HG02588 (cell line): ENCODE results near the gene TNFSF11.

Source experiments
- ATAC-seq: cut with Tn5 transposase; IDR thresholded peaks from one replicate; pipeline ENCODE4 v1.9.1; 2021; ENCODE audit warnings: mild to moderate bottlenecking, moderate library complexity; ENCODE audit not compliant: unreplicated experiment

The TNFSF11 gene

DNA sequence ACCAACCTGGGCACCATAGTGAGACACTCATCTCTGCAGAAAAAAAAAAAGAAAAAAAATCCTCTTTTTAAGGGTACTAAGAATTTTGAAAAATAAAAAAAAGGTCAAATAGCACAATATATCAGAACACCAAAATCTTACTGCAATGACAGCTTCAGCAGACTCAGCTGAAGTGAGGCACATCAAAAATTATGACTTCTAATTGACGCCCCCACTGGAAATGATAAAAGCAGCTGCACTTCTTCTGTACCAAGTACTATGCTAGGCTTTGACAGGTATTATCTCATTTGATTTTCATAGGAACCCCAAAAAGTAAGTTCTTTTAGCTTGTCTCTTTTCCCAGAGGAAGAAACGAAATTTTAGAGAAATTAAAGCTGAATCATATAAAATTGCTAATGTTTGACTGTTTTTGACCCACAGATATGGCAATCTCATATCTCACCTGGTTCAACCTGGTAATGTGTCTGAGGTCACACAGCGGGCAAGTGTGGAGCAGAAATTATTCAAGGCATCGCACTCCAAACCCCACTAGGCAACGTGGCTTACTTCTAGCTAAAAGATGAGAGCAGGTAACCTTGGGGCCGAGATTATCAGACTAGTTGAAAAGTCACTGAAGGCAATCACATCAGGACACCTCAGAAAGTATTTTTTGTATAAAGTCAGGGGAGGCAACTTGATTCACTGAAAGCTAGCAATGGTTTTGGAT, 78.1 kb downstream of the TNFSF11 start:
- no peak for ATAC-seq

GRCh38 chr13:42652642-42653415, 78.9 kb downstream of the TNFSF11 start:
- ATAC-seq = no peak

GRCh38 chr13:42653679-42654078, 79.7 kb downstream of the TNFSF11 start:
- ATAC-seq = no peak

- ATAC-seq = no peak
Measured at GRCh38 chr13:42654212-42654611, 80.3 kb downstream of the TNFSF11 start.

GRCh38 chr13:42654722-42655121, 80.8 kb downstream of the TNFSF11 start:
- ATAC-seq = no peak

- ATAC-seq = no peak
Measured at GRCh38 chr13:42656161-42656560, 82.2 kb downstream of the TNFSF11 start.

GRCh38 chr13:42656958-42657357, 83.0 kb downstream of the TNFSF11 start:
- no peak for ATAC-seq
